ENCODE results near the gene MRPL10. TPM values are rescaled to one million over a fixed set of nuclear protein-coding genes. Genes with fewer than 3 reads are reported as not detected.

Gene MRPL10
- total and polyA plus RNA-seq, 2 of the 8 experiments (the other 6 are each of a cell fraction or from before 2014, with no cell fraction given), result 85.3 to 214 TPM

- TF ChIP-seq CREB1 (IDR thresholded peaks at IDR 0.05), result no peak
- TF ChIP-seq JUND (IDR thresholded peaks at IDR 0.05; ENCODE audit: low read length), result no peak
- no peak for TF ChIP-seq MAFK (IDR thresholded peaks at IDR 0.05; ENCODE audit: low read depth, low read length)
These were observed 49.9 kb downstream of the MRPL10 start (continued) for GRCh38 chr17:47781397-47781796.

All from H1 (cell line).